Measurements from ENCODE around the gene MXD4.

The MXD4 gene

DNA sequence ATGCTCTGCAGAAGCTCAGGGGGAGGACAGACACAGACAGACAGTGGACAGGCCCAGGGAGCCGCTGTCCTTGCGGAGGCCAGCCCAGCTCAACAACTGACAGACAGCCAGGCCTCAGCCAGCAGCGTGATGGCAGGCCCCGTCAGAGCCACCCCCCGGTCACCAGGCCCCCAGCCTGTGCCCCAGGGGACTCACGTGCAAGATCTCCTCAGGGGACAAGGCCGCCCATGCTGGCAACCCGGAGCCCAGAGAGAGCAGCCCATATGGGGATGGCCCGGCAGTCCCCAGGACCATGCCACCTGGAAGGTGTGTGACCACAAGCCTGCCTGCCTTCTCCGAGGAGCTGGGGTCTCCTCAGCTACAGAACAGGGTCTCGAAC is 28.0 kb upstream of the MXD4 start:
- Histone ChIP-seq H3K4me3 (ENCODE audit: low read length) (no peak overlapping the region), H3K9ac (ENCODE audit: low read length) (no peak overlapping the region), H3K9me3 (replicated peaks; ENCODE audit: insufficient read depth, low read length) (no peaks in the 10 kb centered on the region), H3K9me2 (replicated peaks; ENCODE audit: insufficient read depth, low read length) (no peaks in the 10 kb centered on the region), H3K4me2 (ENCODE audit: low read depth, low read length) (no peak overlapping the region), H3K36me3 (replicated peaks; ENCODE audit: insufficient read depth, low read length) (no peaks in the 10 kb centered on the region), H3K27me3 (replicated peaks; ENCODE audit: insufficient read depth, low read length) (no peaks in the 10 kb centered on the region), H3K4me1 (ENCODE audit: low read length) (no peaks in the 10 kb centered on the region), H3K79me2 (ENCODE audit: low read length) (no peaks in the 10 kb centered on the region), H2AFZ (ENCODE audit: low read length) (no peak overlapping the region), H4K20me1 (ENCODE audit: insufficient read depth, low read length) (no peaks in the 10 kb centered on the region), H3F3A (ENCODE audit: insufficient read depth, low read length) (no peaks in the 10 kb centered on the region), H3K27ac (ENCODE audit: low read length) (no peak overlapping the region)
- DNase-seq, result no peak
- no peak for TF ChIP-seq EZH2phosphoT487 (IDR thresholded peaks at IDR 0.05; ENCODE audit: low read length)
- TF ChIP-seq, protein P1, sequence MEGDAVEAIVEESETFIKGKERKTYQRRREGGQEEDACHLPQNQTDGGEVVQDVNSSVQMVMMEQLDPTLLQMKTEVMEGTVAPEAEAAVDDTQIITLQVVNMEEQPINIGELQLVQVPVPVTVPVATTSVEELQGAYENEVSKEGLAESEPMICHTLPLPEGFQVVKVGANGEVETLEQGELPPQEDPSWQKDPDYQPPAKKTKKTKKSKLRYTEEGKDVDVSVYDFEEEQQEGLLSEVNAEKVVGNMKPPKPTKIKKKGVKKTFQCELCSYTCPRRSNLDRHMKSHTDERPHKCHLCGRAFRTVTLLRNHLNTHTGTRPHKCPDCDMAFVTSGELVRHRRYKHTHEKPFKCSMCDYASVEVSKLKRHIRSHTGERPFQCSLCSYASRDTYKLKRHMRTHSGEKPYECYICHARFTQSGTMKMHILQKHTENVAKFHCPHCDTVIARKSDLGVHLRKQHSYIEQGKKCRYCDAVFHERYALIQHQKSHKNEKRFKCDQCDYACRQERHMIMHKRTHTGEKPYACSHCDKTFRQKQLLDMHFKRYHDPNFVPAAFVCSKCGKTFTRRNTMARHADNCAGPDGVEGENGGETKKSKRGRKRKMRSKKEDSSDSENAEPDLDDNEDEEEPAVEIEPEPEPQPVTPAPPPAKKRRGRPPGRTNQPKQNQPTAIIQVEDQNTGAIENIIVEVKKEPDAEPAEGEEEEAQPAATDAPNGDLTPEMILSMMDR (IDR thresholded peaks at IDR 0.05; ENCODE audit: low read length), result no peak
- no peak for TF ChIP-seq EZH2 (optimal IDR thresholded peaks at IDR 0.05; ENCODE audit: low read depth, low read length)

DNA sequence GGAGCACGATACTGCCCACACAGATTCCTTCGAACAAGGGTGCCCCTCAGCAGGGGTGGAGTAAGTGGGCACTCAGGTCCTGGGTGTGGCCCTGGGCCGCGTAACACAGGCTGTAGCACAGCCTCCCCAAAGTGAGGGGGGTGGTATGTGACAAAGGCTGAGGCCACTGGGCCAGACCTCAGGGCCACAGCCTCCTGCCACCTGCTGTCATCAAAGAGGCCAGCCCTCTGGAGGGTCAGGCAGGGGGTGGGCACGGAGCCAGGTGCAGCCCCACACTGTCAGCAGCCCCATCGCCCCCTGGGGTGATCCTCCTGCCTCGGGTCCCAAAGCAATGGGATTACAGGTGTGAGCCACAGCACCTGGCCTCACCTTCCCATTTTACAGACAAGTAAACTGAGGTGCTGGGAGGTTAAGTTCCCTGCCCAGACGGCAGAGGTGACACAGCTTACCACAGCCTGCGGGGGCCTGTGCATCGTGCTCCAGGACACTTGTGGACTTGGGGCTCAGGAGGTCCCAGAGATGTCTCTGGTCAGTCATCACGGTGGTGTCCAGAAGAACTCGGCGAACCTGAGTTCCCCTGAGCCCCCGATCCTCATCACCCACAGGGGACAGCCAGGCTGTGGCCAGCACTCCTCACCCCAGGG is 27.5 kb upstream of the MXD4 start:
- no peaks in the 10 kb centered on the region for H3F3A ChIP-seq (ENCODE audit: insufficient read depth, low read length)

DNA sequence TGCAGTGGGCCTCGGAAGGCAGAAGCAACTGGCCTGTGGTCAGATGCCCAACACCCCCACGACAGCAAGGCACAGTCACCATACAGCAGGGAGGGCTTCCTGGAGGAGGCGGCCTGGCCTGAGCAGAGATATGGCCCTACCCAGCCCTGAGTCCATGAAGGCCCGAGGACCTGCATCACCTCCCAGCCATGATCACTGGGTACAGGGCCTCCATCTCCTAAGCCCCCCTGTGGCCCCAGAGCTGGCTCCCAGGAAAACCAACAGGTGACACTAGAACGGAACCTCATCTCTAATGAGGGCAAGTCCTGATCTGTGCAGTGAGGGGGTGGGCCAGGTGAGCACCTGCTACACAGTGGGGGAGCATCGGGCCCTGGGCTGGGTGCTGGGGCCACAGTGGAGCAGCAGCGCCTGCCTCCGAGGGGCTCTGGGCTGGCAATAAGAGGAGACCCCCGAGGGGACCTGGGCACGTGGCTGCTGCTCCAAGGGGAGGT is 26.2 kb upstream of the MXD4 start:
- Histone ChIP-seq H4K20me1 (ENCODE audit: insufficient read depth, low read length) (no peaks in the 10 kb centered on the region), H3K9me3 (replicated peaks; ENCODE audit: insufficient read depth, low read length) (no peaks in the 10 kb centered on the region), H3K36me3 (replicated peaks; ENCODE audit: insufficient read depth, low read length) (no peaks in the 10 kb centered on the region), H3K4me3 (ENCODE audit: low read length) (no peak overlapping the region), H3K9ac (ENCODE audit: low read length) (no peak overlapping the region), H3K4me1 (ENCODE audit: low read length) (no peaks in the 10 kb centered on the region), H3K79me2 (ENCODE audit: low read length) (no peaks in the 10 kb centered on the region), H3F3A (ENCODE audit: insufficient read depth, low read length) (no peaks in the 10 kb centered on the region), H2AFZ (ENCODE audit: low read length) (no peak overlapping the region), H3K4me2 (ENCODE audit: low read depth, low read length) (no peak overlapping the region), H3K27me3 (replicated peaks; ENCODE audit: insufficient read depth, low read length) (no peaks in the 10 kb centered on the region), H3K27ac (ENCODE audit: low read length) (no peak overlapping the region), H3K9me2 (replicated peaks; ENCODE audit: insufficient read depth, low read length) (no peaks in the 10 kb centered on the region)
- TF ChIP-seq EZH2phosphoT487 (IDR thresholded peaks at IDR 0.05; ENCODE audit: low read length) (no peak), EZH2 (optimal IDR thresholded peaks at IDR 0.05; ENCODE audit: low read depth, low read length) (no peak)
- TF ChIP-seq, protein P1 (IDR thresholded peaks at IDR 0.05; ENCODE audit: low read length), result no peak
- no peak for DNase-seq

More for the DNA sequence above, 27.5 kb upstream of the MXD4 start:
- H3K36me3 ChIP-seq (replicated peaks; ENCODE audit: insufficient read depth, low read length), result no peaks in the 10 kb centered on the region
- no peak for DNase-seq
- TF ChIP-seq, protein P1 (IDR thresholded peaks at IDR 0.05; ENCODE audit: low read length), result no peak
- no peak for TF ChIP-seq EZH2 (optimal IDR thresholded peaks at IDR 0.05; ENCODE audit: low read depth, low read length)
- no peak for TF ChIP-seq EZH2phosphoT487 (IDR thresholded peaks at IDR 0.05; ENCODE audit: low read length)
- no peaks in the 10 kb centered on the region for H3K4me1 ChIP-seq (ENCODE audit: low read length)
- no peak overlapping the region for H3K9ac ChIP-seq (ENCODE audit: low read length)
- no peaks in the 10 kb centered on the region for H3K9me3 ChIP-seq (replicated peaks; ENCODE audit: insufficient read depth, low read length)
- H3K27me3 ChIP-seq (replicated peaks; ENCODE audit: insufficient read depth, low read length), result no peaks in the 10 kb centered on the region
- H2AFZ ChIP-seq (ENCODE audit: low read length), result no peak overlapping the region
- H3K79me2 ChIP-seq (ENCODE audit: low read length), result no peaks in the 10 kb centered on the region
- no peaks in the 10 kb centered on the region for H3K9me2 ChIP-seq (replicated peaks; ENCODE audit: insufficient read depth, low read length)
- H3K27ac ChIP-seq (ENCODE audit: low read length), result no peak overlapping the region
- no peak overlapping the region for H3K4me2 ChIP-seq (ENCODE audit: low read depth, low read length)
- H4K20me1 ChIP-seq (ENCODE audit: insufficient read depth, low read length), result no peaks in the 10 kb centered on the region
- H3K4me3 ChIP-seq (ENCODE audit: low read length), result no peak overlapping the region

Measured in MM.1S (cell line).